HEK293 (cell line): ENCODE results near the gene CCP110.

Experiments
- GLIS1 ChIP-seq: fragments of 450-650 bp; formaldehyde crosslinking; IDR thresholded peaks from 2 replicates; pipeline ENCODE4 v1.5.1; 2016; ENCODE audit warnings: missing biosample characterization, missing genetic modification characterization
- HOXC10 ChIP-seq: sonication (generic); formaldehyde crosslinking; IDR thresholded peaks from 2 replicates; pipeline ENCODE4 v1.8.1; 2023; ENCODE audit warnings: mild to moderate bottlenecking, missing genetic modification reagents
- HOXD13 ChIP-seq: sonication (generic); formaldehyde crosslinking; IDR thresholded peaks from 2 replicates; pipeline ENCODE4 v1.8.0; 2022; ENCODE audit warnings: missing genetic modification reagents, borderline replicate concordance
- KLF17 ChIP-seq: fragments of 450-650 bp; formaldehyde crosslinking; IDR thresholded peaks from 2 replicates; pipeline ENCODE4 v1.5.1; 2016; ENCODE audit warnings: missing biosample characterization, missing genetic modification characterization
- PRDM10 ChIP-seq: fragments of 450-650 bp; formaldehyde crosslinking; IDR thresholded peaks from 2 replicates; pipeline ENCODE4 v1.5.1; 2016; ENCODE audit warnings: missing biosample characterization, missing genetic modification characterization
- YY1 ChIP-seq: fragments of 450-650 bp; formaldehyde crosslinking; IDR thresholded peaks from 2 replicates; pipeline ENCODE4 v1.5.1; 2018; ENCODE audit warnings: missing biosample characterization, missing genetic modification characterization
- ZBTB6 ChIP-seq: fragments of 450-650 bp; formaldehyde crosslinking; IDR thresholded peaks from 2 replicates; pipeline ENCODE4 v1.5.1; 2017; ENCODE audit warnings: missing biosample characterization, missing genetic modification characterization
- ZFHX2 ChIP-seq: fragments of 450-650 bp; formaldehyde crosslinking; conservative IDR thresholded peaks from 2 replicates; pipeline ENCODE4 v1.5.1; 2016; ENCODE audit warnings: missing biosample characterization, missing genetic modification characterization
- ZIC2 ChIP-seq: fragments of 450-650 bp; formaldehyde crosslinking; IDR thresholded peaks from 2 replicates; pipeline ENCODE4 v1.5.1; 2016; ENCODE audit warnings: missing biosample characterization, missing genetic modification characterization
- ZNF140 ChIP-seq: fragments of 450-650 bp; formaldehyde crosslinking; IDR thresholded peaks from 2 replicates; pipeline ENCODE4 v1.5.1; 2016; ENCODE audit warnings: missing biosample characterization, missing genetic modification characterization
- ZNF146 ChIP-seq: fragments of 450-650 bp; formaldehyde crosslinking; IDR thresholded peaks from 2 replicates; pipeline ENCODE4 v1.5.1; 2016; ENCODE audit warnings: missing biosample characterization, missing genetic modification characterization
- ZNF155 ChIP-seq: fragments of 450-650 bp; formaldehyde crosslinking; IDR thresholded peaks from 2 replicates; pipeline ENCODE4 v1.5.1; 2016; ENCODE audit warnings: missing biosample characterization, missing genetic modification characterization
- ZNF223 ChIP-seq: fragments of 450-650 bp; formaldehyde crosslinking; IDR thresholded peaks from 2 replicates; pipeline ENCODE4 v1.5.1; 2016; ENCODE audit warnings: missing biosample characterization, missing genetic modification characterization
- ZNF302 ChIP-seq: fragments of 450-650 bp; formaldehyde crosslinking; IDR thresholded peaks from 2 replicates; pipeline ENCODE4 v1.5.1; 2016; ENCODE audit warnings: missing biosample characterization, missing genetic modification characterization, low read depth
- ZNF335 ChIP-seq: fragments of 450-650 bp; formaldehyde crosslinking; conservative IDR thresholded peaks from 2 replicates; pipeline ENCODE4 v1.5.1; 2016; ENCODE audit warnings: missing biosample characterization, missing genetic modification characterization
- ZNF391 ChIP-seq: fragments of 450-650 bp; formaldehyde crosslinking; IDR thresholded peaks from 2 replicates; pipeline ENCODE4 v1.5.1; 2016; ENCODE audit warnings: low read depth, missing biosample characterization, missing genetic modification characterization, borderline replicate concordance
- ZNF394 ChIP-seq: fragments of 450-650 bp; formaldehyde crosslinking; IDR thresholded peaks from 2 replicates; pipeline ENCODE4 v1.5.1; 2016; ENCODE audit warnings: missing biosample characterization, missing genetic modification characterization, mild to moderate bottlenecking, moderate library complexity, borderline replicate concordance
- ZNF423 ChIP-seq: fragments of 450-650 bp; formaldehyde crosslinking; IDR thresholded peaks from 2 replicates; pipeline ENCODE4 v1.5.1; 2016; ENCODE audit warnings: missing biosample characterization, missing genetic modification characterization
- ZNF501 ChIP-seq: fragments of 450-650 bp; formaldehyde crosslinking; IDR thresholded peaks from 2 replicates; pipeline ENCODE4 v1.5.1; 2016; ENCODE audit warnings: missing biosample characterization, missing genetic modification characterization
- ZNF510 ChIP-seq: fragments of 450-650 bp; formaldehyde crosslinking; IDR thresholded peaks from 2 replicates; pipeline ENCODE4 v1.5.1; 2018; ENCODE audit warnings: mild to moderate bottlenecking, missing genetic modification characterization, missing biosample characterization; ENCODE audit not compliant: insufficient replicate concordance
- ZNF555 ChIP-seq: fragments of 450-650 bp; formaldehyde crosslinking; conservative IDR thresholded peaks from 2 replicates; pipeline ENCODE4 v1.5.1; 2017; ENCODE audit warnings: missing biosample characterization, mild to moderate bottlenecking, missing genetic modification characterization, inconsistent platforms
- ZNF629 ChIP-seq: fragments of 450-650 bp; formaldehyde crosslinking; IDR thresholded peaks from 2 replicates; pipeline ENCODE4 v1.5.1; 2017; ENCODE audit warnings: missing biosample characterization, missing genetic modification characterization
- ZNF76 ChIP-seq: fragments of 450-650 bp; formaldehyde crosslinking; IDR thresholded peaks from 2 replicates; pipeline ENCODE4; 2016; ENCODE audit warnings: low read depth, missing biosample characterization, missing genetic modification characterization, borderline replicate concordance
- ZNF768 ChIP-seq: fragments of 450-650 bp; formaldehyde crosslinking; IDR thresholded peaks from 2 replicates; pipeline ENCODE4 v1.5.1; 2018; ENCODE audit warnings: missing biosample characterization, mild to moderate bottlenecking, missing genetic modification characterization
- ZSCAN30 ChIP-seq: fragments of 450-650 bp; IDR thresholded peaks from 2 replicates; pipeline ENCODE4 v1.5.1; 2018; ENCODE audit warnings: missing biosample characterization, mild to moderate bottlenecking, missing genetic modification characterization, moderate library complexity
- ZSCAN5A ChIP-seq: fragments of 450-650 bp; formaldehyde crosslinking; IDR thresholded peaks from 2 replicates; pipeline ENCODE4 v1.5.1; 2016; ENCODE audit warnings: missing biosample characterization, missing genetic modification characterization
- TF ChIP-seq, protein P1 (sequence below): fragments of 450-650 bp; formaldehyde crosslinking; IDR thresholded peaks from 2 replicates; pipeline ENCODE4 v1.5.1; 2016; ENCODE audit warnings: missing biosample characterization, missing genetic modification characterization
- TF ChIP-seq, protein P2 (sequence below): fragments of 450-650 bp; formaldehyde crosslinking; IDR thresholded peaks from 2 replicates; pipeline ENCODE4 v1.5.1; 2016; ENCODE audit warnings: missing biosample characterization, missing genetic modification characterization, low read depth

Gene CCP110

GRCh38 chr16:19523559-19524355, at the start of gene CCP110 (continued):
- TF ChIP-seq, protein P1, sequence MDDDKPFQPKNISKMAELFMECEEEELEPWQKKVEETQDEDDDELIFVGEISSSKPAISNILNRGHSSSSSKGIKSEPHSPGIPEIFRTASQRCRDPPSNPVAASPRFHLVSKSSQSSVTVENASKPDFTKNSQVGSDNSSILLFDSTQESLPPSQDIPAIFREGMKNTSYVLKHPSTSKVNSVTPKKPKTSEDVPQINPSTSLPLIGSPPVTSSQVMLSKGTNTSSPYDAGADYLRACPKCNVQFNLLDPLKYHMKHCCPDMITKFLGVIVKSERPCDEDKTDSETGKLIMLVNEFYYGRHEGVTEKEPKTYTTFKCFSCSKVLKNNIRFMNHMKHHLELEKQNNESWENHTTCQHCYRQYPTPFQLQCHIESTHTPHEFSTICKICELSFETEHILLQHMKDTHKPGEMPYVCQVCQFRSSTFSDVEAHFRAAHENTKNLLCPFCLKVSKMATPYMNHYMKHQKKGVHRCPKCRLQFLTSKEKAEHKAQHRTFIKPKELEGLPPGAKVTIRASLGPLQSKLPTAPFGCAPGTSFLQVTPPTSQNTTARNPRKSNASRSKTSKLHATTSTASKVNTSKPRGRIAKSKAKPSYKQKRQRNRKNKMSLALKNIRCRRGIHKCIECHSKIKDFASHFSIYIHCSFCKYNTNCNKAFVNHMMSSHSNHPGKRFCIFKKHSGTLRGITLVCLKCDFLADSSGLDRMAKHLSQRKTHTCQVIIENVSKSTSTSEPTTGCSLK (tag by site-specific recombination) = no peak
- TF ChIP-seq GLIS1 (peak; percentile 33; the same call in 1 of the 2 replicates), ZNF76 (tag by site-specific recombination) (peak; percentile 93), ZNF629 (tag by site-specific recombination) (peak; percentile 90), ZNF302 (tag by site-specific recombination) (no peak), HOXC10 (CRISPR knock-in tag) (no peak), ZFHX2 (tag by site-specific recombination) (peak; percentile 11; the same call in 1 of the 2 replicates), ZNF155 (tag by site-specific recombination) (no peak), ZNF555 (tag by site-specific recombination) (no peak), ZNF391 (tag by site-specific recombination) (peak; percentile 31; the same call in 1 of the 2 replicates), ZNF223 (tag by site-specific recombination) (no peak), ZSCAN30 (tag by site-specific recombination) (no peak), ZSCAN5A (tag by site-specific recombination) (0 out of 2 replicates have a peak, but pooled peaks have one; percentile 35), ZNF335 (tag by site-specific recombination) (peak; percentile 98), ZNF146 (tag by site-specific recombination) (0 out of 2 replicates have a peak, but pooled peaks have one; percentile 7), ZNF501 (0 out of 2 replicates have a peak, but pooled peaks have one; percentile 68), YY1 (tag by site-specific recombination) (peak; percentile 70; the same call in 1 of the 2 replicates), HOXD13 (CRISPR knock-in tag) (no peak), ZNF394 (tag by site-specific recombination) (peak; percentile 49; the same call in 1 of the 2 replicates), ZNF140 (tag by site-specific recombination) (no peak), ZIC2 (tag by site-specific recombination) (peak; percentile 54), ZNF768 (tag by site-specific recombination) (no peak), ZNF423 (no peak), ZNF510 (no peak), PRDM10 (tag by site-specific recombination) (peak; percentile 50), KLF17 (tag by site-specific recombination) (peak; percentile 42; the same call in 1 of the 2 replicates), ZBTB6 (tag by site-specific recombination) (no peak)
- TF ChIP-seq, protein P2, sequence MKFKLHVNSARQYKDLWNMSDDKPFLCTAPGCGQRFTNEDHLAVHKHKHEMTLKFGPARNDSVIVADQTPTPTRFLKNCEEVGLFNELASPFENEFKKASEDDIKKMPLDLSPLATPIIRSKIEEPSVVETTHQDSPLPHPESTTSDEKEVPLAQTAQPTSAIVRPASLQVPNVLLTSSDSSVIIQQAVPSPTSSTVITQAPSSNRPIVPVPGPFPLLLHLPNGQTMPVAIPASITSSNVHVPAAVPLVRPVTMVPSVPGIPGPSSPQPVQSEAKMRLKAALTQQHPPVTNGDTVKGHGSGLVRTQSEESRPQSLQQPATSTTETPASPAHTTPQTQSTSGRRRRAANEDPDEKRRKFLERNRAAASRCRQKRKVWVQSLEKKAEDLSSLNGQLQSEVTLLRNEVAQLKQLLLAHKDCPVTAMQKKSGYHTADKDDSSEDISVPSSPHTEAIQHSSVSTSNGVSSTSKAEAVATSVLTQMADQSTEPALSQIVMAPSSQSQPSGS = 0 out of 2 replicates have a peak, but pooled peaks have one; percentile 7
